Activated CD4-positive, alpha-beta T cell treated with anti-CD3 and anti-CD28 coated beads for 48 hours (primary cell): ENCODE data around the gene STX12.
"Not testable (repeated sequence)": the region's sequence is repeated elsewhere in the genome, so short reads cannot be mapped to it uniquely, and the experiment has no call there.

ENCODE experiments used
- DNase-seq: peaks from one replicate; pipeline ENCODE4 v3.0.0-alpha.2; 2020

The STX12 gene

GRCh38 chr1:27772932-27773825 lies at the start of gene STX12:
Gene STX12, plus strand, starts transcription at chr1:27773219. Its CDS starts 89 bp downstream, at chr1:27773308.
- DNase-seq, result peak; percentile 99

GRCh38 chr1:27724961-27725373 lies 48.1 kb upstream of the STX12 start:
- peak; percentile 11 for DNase-seq

- peak; percentile 99 for DNase-seq
Measured at GRCh38 chr1:27725374-27726172, 47.4 kb upstream of the STX12 start, which contains the start of gene FAM76A. Gene FAM76A, plus strand, starts transcription at chr1:27725961. Its CDS starts 120 bp downstream, at chr1:27726081.

DNA sequence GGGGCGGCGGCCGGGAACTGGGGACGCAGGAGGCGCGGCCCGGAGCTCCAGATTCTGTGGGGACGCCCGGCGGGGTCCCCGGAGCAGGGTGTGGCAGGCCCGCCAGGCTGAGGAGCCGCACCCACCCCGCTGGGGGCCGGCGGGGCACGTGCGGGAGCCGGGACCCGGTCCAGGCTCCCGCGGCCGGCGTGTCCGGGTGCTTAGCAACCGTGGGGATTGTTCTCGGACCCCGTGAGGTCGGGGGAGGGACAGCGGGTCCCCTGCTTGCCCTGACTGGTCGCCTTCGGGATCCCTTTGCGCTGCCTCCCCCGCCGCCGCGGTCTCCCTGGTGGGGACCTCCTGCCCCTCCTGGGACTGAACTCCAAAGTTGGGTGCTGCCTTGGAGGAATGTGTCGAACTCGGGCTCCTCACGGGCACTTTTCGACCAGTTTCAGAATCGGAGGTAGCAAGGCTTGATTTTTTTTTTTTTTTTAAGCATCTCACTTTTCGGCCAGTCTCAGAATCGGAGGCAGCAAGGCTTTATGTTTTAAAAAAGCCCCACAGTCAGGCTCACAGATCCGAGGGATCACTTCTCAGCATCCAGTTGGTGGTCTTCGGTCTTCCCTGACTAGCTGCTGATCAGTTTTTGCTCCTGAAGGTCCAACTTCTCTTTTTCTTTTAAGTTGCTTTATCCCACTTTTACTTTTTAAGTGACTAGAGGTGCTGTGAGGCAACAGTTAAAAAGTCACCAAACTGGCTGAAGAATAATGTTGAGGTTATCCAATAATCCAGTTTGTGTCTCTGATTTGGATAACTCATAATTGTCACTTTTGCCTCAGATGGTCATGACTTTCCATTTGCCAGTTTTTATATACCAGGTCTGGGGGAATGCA lies 46.6 kb upstream of the STX12 start:
- DNase-seq, result peak; percentile 50

DNA sequence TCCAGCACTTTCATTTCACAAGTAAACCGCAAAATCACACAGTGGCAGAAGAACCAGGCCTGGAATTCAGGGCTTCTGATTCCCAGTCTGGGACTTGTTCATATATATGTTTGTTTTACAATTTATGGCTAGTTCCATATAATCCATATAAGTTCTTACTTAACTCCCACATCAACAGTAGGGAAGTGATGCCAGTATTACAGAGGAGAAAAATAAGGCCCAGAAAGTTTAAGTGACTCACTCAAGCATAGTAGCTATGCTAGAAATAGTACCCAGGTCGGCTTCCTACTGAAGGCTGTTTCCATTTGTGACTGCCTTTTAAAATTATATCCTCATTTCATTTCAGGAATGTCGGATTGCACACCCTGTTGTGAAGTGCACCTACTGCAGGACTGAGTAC lies 45.9 kb upstream of the STX12 start:
- DNase-seq, result no peak

DNA sequence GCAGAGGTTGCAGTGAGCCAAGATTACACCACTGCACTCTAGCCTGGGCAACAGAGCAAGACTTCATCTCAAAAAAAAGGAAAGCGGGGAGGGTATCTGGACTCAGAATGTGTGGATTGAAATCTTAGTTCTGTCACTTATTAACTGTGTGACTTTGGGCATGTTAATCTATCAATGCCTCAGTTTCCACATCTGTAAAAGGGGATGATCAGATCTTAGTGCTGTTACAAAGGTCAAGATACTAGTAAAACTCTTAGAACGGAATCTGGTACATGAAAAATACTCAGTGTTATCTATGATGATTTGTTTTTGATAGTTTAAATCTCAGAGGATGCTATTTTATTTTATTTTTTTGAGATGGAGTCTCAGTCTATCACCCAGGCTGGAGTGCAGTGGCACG lies 36.8 kb upstream of the STX12 start:
- no peak for DNase-seq

DNA sequence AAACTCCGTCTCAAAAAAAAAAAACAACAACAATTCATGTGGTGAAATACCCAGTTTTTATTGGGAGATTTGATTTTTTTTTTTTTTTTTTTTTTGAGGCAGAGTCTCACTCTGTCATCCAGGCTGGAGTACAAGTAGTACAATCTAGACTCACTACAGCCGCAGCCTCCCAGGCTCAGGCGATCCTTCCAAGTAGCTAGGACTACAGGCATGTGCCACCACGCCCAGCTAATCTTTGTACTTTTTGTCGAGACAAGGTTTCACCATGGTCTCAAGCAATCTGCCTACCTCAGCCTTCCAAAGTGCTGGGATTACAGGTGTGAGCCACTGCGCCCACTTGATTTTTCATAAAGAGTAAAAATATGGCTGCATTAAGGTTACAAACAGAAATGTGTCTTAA lies 31.9 kb upstream of the STX12 start:
- no peak for DNase-seq

- no peak for DNase-seq
Measured at GRCh38 chr1:27744556-27744955, 28.5 kb upstream of the STX12 start.

GRCh38 chr1:27745466-27745865 lies 27.6 kb upstream of the STX12 start:
- DNase-seq, result no peak

GRCh38 chr1:27752360-27752759 lies 20.7 kb upstream of the STX12 start:
- no peak for DNase-seq

- DNase-seq, result no peak
Measured at GRCh38 chr1:27755286-27755685, 17.7 kb upstream of the STX12 start.

GRCh38 chr1:27755865-27756264 lies 17.2 kb upstream of the STX12 start:
- no peak for DNase-seq

DNA sequence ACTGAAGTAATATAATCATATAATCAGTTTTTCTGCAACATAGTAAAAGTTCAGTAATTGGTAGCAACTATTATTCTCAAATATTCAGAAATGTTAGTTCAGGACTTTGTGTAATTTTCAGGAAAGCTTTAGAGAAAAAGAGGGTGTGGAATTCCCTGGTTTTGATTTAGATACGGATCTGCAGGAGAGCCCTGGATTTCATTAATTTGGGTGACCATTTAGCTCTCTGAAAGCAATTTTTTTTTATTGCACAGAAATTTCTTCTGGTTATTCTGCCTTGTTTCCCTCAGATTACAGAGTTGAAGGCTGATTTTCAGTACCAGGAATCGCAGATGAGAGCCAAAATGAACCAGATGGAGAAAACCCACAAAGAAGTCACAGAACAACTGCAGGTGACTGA lies 13.8 kb upstream of the STX12 start:
- DNase-seq, result no peak

GRCh38 chr1:27760426-27760825 lies 12.6 kb upstream of the STX12 start:
- DNase-seq, result no peak

DNA sequence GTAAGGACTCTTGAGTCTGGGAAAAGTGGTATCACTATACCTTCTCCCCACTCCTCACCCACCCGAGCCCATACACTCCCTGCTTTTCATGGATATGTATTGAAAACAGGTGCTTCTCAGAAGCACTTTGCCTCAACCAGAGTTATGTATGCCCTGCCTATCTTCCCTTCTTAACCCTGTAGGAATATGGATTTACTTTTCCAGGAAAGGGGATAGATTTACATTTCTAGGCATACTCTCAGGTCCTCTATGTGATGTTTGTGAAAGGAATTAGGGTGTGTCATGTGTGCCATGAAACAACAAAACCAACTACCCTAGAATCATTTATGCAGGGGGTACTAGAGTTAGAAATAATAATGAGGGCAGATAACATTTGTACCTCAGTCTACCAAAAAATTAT lies 11.0 kb upstream of the STX12 start:
- DNase-seq, result no peak

GRCh38 chr1:27763358-27763757 lies 9.7 kb upstream of the STX12 start:
- DNase-seq, result no peak

GRCh38 chr1:27770293-27770830 lies 2.7 kb upstream of the STX12 start:
- DNase-seq, result no peak

DNA sequence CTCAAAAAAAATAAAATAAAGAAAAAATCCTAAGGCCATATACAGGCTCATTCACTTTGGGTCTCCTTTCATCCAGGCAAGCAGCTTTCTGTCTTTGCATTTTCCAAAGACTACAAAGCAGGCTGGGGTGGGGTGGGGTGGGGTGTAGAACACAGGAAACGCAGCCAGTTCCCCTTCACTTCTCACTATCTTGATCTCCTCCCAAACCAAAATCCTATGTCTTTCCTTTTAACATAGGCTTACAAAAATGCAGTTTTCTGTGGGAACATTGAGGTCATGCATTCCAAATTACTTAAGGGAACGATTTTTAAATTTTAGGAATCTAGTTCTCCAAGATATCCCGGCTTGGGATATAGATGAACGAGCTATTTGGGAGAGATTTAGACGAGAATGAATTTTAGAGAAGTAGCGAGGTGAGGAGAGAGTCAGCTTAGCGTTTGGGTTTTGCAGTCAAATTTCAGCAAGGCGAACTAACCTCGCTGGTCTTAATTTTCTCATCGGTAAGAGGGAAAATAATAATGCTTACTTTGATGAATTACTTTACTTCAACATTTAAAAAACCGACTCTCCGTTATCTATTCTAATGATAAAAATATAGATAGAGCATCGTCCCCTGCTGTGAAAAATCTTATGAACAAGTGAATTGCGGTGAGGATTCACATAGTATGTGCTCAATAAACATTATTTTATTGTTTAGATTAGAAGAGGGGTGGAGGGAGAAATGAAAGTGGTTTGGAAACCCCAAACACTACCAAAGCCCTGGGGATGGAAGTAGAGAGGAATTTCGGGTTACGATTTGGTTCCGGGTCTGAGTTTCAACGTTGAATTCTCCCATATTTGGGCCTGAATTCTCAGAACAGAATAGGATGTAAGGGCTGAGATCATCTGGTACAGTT lies 735 bp upstream of the STX12 start:
- DNase-seq, result no peak

DNA sequence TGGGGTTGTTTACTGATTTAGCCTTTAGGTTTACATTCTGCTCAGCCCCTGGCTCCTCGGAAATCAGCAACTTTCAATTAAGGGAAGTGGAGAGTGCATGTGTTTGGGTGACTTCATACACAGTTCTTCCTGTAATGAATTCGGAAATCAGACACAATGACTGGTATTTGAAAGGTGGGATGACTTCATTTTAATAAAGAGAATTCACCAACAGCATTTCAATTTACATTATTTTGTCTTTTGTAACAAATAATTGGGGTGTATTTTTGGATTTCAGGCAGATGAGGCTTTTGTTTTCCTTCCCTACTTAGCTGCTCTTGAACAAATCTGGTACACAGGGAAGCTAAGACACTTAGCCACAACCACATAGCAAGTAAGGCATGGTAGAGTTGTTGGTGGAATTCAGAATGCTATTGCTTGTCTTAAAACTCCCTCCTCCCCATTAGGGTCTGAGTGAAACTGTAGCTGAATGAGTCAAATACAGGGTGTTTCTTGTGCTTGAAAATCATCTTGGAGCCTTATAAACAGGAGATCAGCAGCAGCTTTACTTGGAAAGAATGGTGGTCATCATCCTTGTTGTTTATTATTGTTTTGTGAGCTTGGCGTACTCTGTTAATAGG lies 917 bp downstream of the STX12 start:
- no peak for DNase-seq

- no peak for DNase-seq
Measured at GRCh38 chr1:27774654-27775053, 1.6 kb downstream of the STX12 start.

DNA sequence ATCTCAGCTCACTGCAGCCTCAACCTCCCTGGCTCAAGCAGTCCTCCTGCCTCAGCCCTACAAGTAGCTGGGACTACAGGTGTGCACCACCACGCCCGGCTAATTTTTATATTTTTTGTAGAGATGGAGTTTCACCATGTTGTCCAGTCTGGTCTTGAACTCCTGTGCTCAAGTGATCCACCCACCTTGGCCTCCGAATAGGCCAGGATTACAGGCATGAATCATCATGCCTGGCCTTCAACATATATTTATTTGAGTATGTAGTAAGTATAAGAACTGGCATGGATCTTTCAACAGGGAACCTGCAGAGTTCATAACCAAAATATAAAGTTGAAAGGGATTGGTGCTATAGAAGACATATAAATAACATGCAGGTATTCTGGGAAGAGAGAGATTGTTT lies 2.3 kb downstream of the STX12 start:
- DNase-seq, result not testable (repeated sequence)
